IMR-90 (cell line): Measurements from ENCODE around the gene AAK1. TPM values are rescaled to one million over a fixed set of nuclear protein-coding genes. Genes with fewer than 3 reads are reported as not detected.

ENCODE experiments used
- ATAC-seq: fragments of 200-7000 bp; cut with Tn5 transposase; 2 replicates; pipeline ENCODE4 v1.9.1; 2020; ENCODE audit warnings: low read depth, mild to moderate bottlenecking, moderate library complexity
- BruUV-seq: library from RNA; stranded (reverse); fragments of 400-500 nt; replicated peaks from 2 replicates; lab custom pipeline; 2021; lab: Mats Ljungman, UMichigan
- CTCF ChIA-PET: fragments of 300-600 bp; formaldehyde crosslinking; extraction: SDS; loops from one replicate; lab custom pipeline; 2021; ENCODE audit warnings: antibody characterized with exemption; lab: Yijun Ruan, JAX
- POLR2A ChIA-PET: fragments of 300-600 bp; sonication (Branson Sonifier 250); formaldehyde crosslinking; loops from one replicate; lab custom pipeline; 2022; ENCODE audit warnings: antibody characterized with exemption; ENCODE audit not compliant: unreplicated experiment; lab: Charles Lee
- DNase-seq: peaks from one replicate; pipeline ENCODE4 v3.0.0; 2013
- H2AFZ ChIP-seq: replicated peaks from 2 replicates; pipeline ENCODE3; 2013; ENCODE audit warnings: low read length, mild to moderate bottlenecking; ENCODE audit not compliant: poor library complexity
- H2AK5ac ChIP-seq: 2 replicates; pipeline ENCODE4 v1.6.1; 2013; ENCODE audit warnings: low read depth, low read length, inconsistent platforms
- H2AK9ac ChIP-seq: replicated peaks from 2 replicates; pipeline ENCODE3; 2013; ENCODE audit warnings: mild to moderate bottlenecking, low read depth, low read length, moderate library complexity; ENCODE audit not compliant: poor library complexity
- H2BK120ac ChIP-seq: 2 replicates; pipeline ENCODE4 v1.6.1; 2013; ENCODE audit warnings: low read depth, low read length, inconsistent platforms
- H2BK15ac ChIP-seq: 3 replicates; pipeline ENCODE4 v1.6.1; 2013; ENCODE audit warnings: low read depth, low read length, inconsistent platforms
- H2BK20ac ChIP-seq: 2 replicates; pipeline ENCODE4 v1.6.1; 2013; ENCODE audit warnings: low read depth, mild to moderate bottlenecking, inconsistent platforms, low read length, moderate library complexity
- H2BK5ac ChIP-seq: 2 replicates; pipeline ENCODE4 v1.6.1; 2013; ENCODE audit warnings: mild to moderate bottlenecking, low read depth, low read length, inconsistent platforms; ENCODE audit not compliant: poor library complexity, severe bottlenecking
- H3K14ac ChIP-seq: replicated peaks from 2 replicates; pipeline ENCODE4 v1.6.1; 2013; ENCODE audit warnings: low read depth, low read length, inconsistent platforms
- H3K18ac ChIP-seq: 2 replicates; pipeline ENCODE4 v1.6.1; 2013; ENCODE audit warnings: low read depth, low read length, control low read depth
- H3K23ac ChIP-seq: 2 replicates; pipeline ENCODE4 v1.6.1; 2013; ENCODE audit warnings: low read depth, low read length, inconsistent platforms
- H3K27ac ChIP-seq: 2 replicates; pipeline ENCODE4 v1.5.1; 2013; ENCODE audit warnings: mild to moderate bottlenecking, control low read depth, low read length; ENCODE audit not compliant: insufficient read depth
- H3K27me3 ChIP-seq: 2 replicates; pipeline ENCODE4 v1.6.1; 2013; ENCODE audit warnings: low read length; ENCODE audit not compliant: control insufficient read depth, insufficient read depth
- H3K36me3 ChIP-seq: 2 replicates; pipeline ENCODE4 v1.6.1; 2013; ENCODE audit warnings: low read length, mixed read lengths; ENCODE audit not compliant: control insufficient read depth, insufficient read depth
- H3K4ac ChIP-seq: 2 replicates; pipeline ENCODE4 v1.6.1; 2013; ENCODE audit warnings: low read depth, low read length, inconsistent platforms
- H3K4me1 ChIP-seq: 2 replicates; pipeline ENCODE4 v1.6.1; 2013; ENCODE audit warnings: low read length, mixed read lengths; ENCODE audit not compliant: control insufficient read depth, insufficient read depth
- H3K4me2 ChIP-seq: 2 replicates; pipeline ENCODE4 v1.6.1; 2013; ENCODE audit warnings: low read depth, mild to moderate bottlenecking, control low read depth, low read length, moderate library complexity
- H3K4me3 ChIP-seq: 2 replicates; pipeline ENCODE4 v1.5.1; 2013; ENCODE audit warnings: low read depth, mild to moderate bottlenecking, control low read depth, low read length, moderate library complexity; ENCODE audit not compliant: insufficient read depth
- H3K56ac ChIP-seq: 2 replicates; pipeline ENCODE4 v1.6.1; 2013; ENCODE audit warnings: low read length, inconsistent platforms; ENCODE audit not compliant: insufficient read depth; ENCODE audit errors: extremely low read depth
- H3K79me1 ChIP-seq, 2 experiments: 2 replicates each; pipeline ENCODE4 v1.6.1; 2013; ENCODE audit warnings: low read length in 2 of 2, inconsistent platforms in 1 of 2, low read depth in 1 of 2
- H3K9ac ChIP-seq: 2 replicates; pipeline ENCODE4 v1.6.1; 2013; ENCODE audit warnings: low read depth, low read length, control low read depth
- H3K9me1 ChIP-seq: 2 replicates; pipeline ENCODE4 v1.6.1; 2013; ENCODE audit warnings: low read length, inconsistent platforms; ENCODE audit not compliant: insufficient read depth
- H3K9me3 ChIP-seq: 2 replicates; pipeline ENCODE4 v1.6.1; 2013; ENCODE audit warnings: low read length; ENCODE audit not compliant: control insufficient read depth, insufficient read depth
- H4K20me1 ChIP-seq: 2 replicates; pipeline ENCODE4 v1.6.1; 2013; ENCODE audit warnings: low read length, inconsistent platforms; ENCODE audit not compliant: insufficient read depth
- H4K5ac ChIP-seq: 2 replicates; pipeline ENCODE4 v1.6.1; 2013; ENCODE audit warnings: mild to moderate bottlenecking, low read depth, low read length, control low read depth
- H4K8ac ChIP-seq, 2 experiments: 2 replicates each; pipeline ENCODE4 v1.6.1; 2013; ENCODE audit warnings: low read depth in 2 of 2, low read length in 2 of 2, control low read depth in 1 of 2, inconsistent platforms in 1 of 2
- H4K91ac ChIP-seq: 2 replicates; pipeline ENCODE4 v1.6.1; 2013; ENCODE audit warnings: low read depth, low read length, inconsistent platforms; ENCODE audit not compliant: insufficient read depth
- CTCF ChIP-seq: conservative IDR thresholded peaks from 2 replicates; pipeline ENCODE4 v1.5.1; 2012; ENCODE audit warnings: mild to moderate bottlenecking, low read depth, low read length, improper control_type of control experiment
- MAZ ChIP-seq: IDR thresholded peaks from 2 replicates; pipeline ENCODE4 v1.6.1; 2012; ENCODE audit warnings: low read depth, mild to moderate bottlenecking, low read length, improper control_type of control experiment, moderate library complexity, borderline replicate concordance
- MXI1 ChIP-seq: IDR thresholded peaks from 2 replicates; pipeline ENCODE4 v1.6.1; 2012; ENCODE audit warnings: low read depth, mild to moderate bottlenecking, low read length, moderate library complexity, borderline replicate concordance
- RAD21 ChIP-seq: IDR thresholded peaks from 2 replicates; pipeline ENCODE4 v1.6.1; 2012; ENCODE audit warnings: low read length, improper control_type of control experiment
- RFX5 ChIP-seq: IDR thresholded peaks from 2 replicates; pipeline ENCODE4 v1.8.0; 2012; ENCODE audit warnings: low read depth, mild to moderate bottlenecking, low read length, moderate library complexity
- WGBS, 2 experiments: methylation state at CpG; one replicate each; pipeline versions ENCODE4 v1.1.5 to v1.1.7; 2013; ENCODE audit warnings: missing lambda C conversion rate in 2 of 2; ENCODE audit not compliant: insufficient read length in 1 of 2; ENCODE audit errors: extremely low coverage in 2 of 2; 5-methylcytosine and 5-hydroxymethylcytosine counted together
- dilution Hi-C: fragments of 300-500 bp; cut with HindIII; formaldehyde crosslinking; loops from one replicate; pipeline ENCODE4 v1.14.3; 2018; ENCODE audit warnings: low sequenced_read_pairs; ENCODE audit not compliant: unreplicated experiment
- in situ Hi-C: fragments of 300-500 bp; cut with MboI; formaldehyde crosslinking; loops from 3 replicates; pipeline ENCODE4 v1.14.3; 2019; ENCODE audit warnings: low sequenced_read_pairs, inconsistent platforms, mixed read lengths
- intact Hi-C: fragments of 100-400 bp; cut with micrococcal nuclease; formaldehyde crosslinking; loops from 2 replicates; pipeline ENCODE4 v1.10.0; 2022
- polyA plus RNA-seq, 3 experiments: library from polyadenylated mRNA; depleted of rRNA; stranded (reverse); fragments of >200 nt; gene quantifications; 2 replicates each; pipeline ENCODE4 v1.2.3, GENCODE V29; 2012; ENCODE audit warnings: low replicate concordance in 1 of 3
- total RNA-seq: library from RNA; depleted of rRNA; stranded (reverse); fragments of >200 nt; gene quantifications from 2 replicates; pipeline ENCODE4 v1.2.3, GENCODE V29; 2012

Gene AAK1
- total and polyA plus RNA-seq, 2 of the 4 experiments (the other 2 are of a cell fraction), result 21.9 to 26.5 TPM

- Histone ChIP-seq H3K4me3 (no peak overlapping the region), H3K9ac (no peak overlapping the region), H3K27me3 (no peaks in the 10 kb centered on the region), H4K5ac (no peak overlapping the region), H3K56ac (no peak overlapping the region), H4K91ac (no peak overlapping the region), H3K14ac (no peak overlapping the region), H3K4me2 (no peak overlapping the region), H2AFZ (no peak overlapping the region), H2AK9ac (no peak overlapping the region), H4K8ac (no peak overlapping the region), H2BK120ac (no peak overlapping the region), H3K4ac (no peak overlapping the region), H3K23ac (no peak overlapping the region), H3K79me1 (no peaks in the 10 kb centered on the region), H3K18ac (no peak overlapping the region), H2BK20ac (no peak overlapping the region), H4K20me1 (peaks cover 3% of the 10 kb centered on the region; the same call in 1 of the 2 replicates), H3K27ac (no peak overlapping the region), H3K36me3 (no peaks in the 10 kb centered on the region), H3K9me1 (peaks cover 4% of the 10 kb centered on the region), H2AK5ac (no peak overlapping the region), H2BK15ac (no peak overlapping the region), H2BK5ac (no peak overlapping the region), H3K4me1 (peaks cover 6% of the 10 kb centered on the region), H3K9me3 (peaks cover 2% of the 10 kb centered on the region; the same call in 1 of the 2 replicates)
- intact Hi-C loops (no loop called here), in situ Hi-C loops (no loop called here), dilution Hi-C loops (no loop called here)
- DNase-seq (no peak), ATAC-seq (no peak)
- 96% methylated on average over 8 of the region's 9 CpGs; no CpG with 5 or more reads in 1 of the 2 experiments for WGBS, 2 experiments
- BruUV-seq, result no TSS peak
- POLR2A ChIA-PET, result no interaction called here
- TF ChIP-seq CTCF (no peak), MXI1 (no peak), RAD21 (no peak), MAZ (no peak), RFX5 (no peak)
- CTCF ChIA-PET, result no interaction called here
These were observed 21.6 kb upstream of the AAK1 start for GRCh38 chr2:69665152-69665551.
